ENCODE data around the gene RUVBL1.

Gene RUVBL1

DNA sequence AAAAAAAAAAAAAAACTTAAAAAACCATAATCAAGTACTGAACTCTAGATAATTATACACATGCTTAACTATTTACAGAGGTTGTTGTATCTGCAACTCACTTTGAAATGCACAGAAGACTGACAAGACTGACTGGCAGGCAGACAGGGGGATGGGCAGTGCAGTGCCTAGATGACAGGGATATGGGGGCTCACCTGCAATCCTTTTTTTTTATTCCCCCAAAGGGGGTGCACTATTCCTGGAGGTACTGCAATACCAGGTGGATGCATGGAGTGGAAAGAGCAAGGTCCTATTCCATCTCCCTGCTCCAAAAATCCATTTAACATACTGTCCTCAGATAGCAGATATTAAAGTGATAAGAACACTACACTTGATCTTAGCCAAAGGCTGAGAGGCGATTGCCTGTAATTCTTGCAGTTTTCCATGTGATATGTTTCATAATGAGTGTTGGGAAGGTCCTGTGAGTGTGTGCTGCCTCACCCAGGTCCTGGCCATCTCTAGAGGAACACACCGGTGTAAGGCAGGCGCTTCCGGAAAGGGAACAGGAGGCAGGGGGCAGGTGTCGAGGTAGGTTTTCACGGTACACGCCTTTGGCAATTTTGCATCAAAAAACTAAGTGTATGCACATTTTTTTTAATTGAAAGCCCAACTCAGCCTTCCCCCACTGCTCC, 48.6 kb downstream of the RUVBL1 start:
- no peaks in the 10 kb centered on the region for H3K9me3 ChIP-seq
- no peak overlapping the region for H3K27ac ChIP-seq
- TF ChIP-seq, protein P1, sequence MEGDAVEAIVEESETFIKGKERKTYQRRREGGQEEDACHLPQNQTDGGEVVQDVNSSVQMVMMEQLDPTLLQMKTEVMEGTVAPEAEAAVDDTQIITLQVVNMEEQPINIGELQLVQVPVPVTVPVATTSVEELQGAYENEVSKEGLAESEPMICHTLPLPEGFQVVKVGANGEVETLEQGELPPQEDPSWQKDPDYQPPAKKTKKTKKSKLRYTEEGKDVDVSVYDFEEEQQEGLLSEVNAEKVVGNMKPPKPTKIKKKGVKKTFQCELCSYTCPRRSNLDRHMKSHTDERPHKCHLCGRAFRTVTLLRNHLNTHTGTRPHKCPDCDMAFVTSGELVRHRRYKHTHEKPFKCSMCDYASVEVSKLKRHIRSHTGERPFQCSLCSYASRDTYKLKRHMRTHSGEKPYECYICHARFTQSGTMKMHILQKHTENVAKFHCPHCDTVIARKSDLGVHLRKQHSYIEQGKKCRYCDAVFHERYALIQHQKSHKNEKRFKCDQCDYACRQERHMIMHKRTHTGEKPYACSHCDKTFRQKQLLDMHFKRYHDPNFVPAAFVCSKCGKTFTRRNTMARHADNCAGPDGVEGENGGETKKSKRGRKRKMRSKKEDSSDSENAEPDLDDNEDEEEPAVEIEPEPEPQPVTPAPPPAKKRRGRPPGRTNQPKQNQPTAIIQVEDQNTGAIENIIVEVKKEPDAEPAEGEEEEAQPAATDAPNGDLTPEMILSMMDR (IDR thresholded peaks at IDR 0.05): no peak
- H3K4me3 ChIP-seq (ENCODE audit: low read depth in 1 of 2, low read length in 1 of 2): peak overlapping the region; percentile 69 to 78
- H3K4me1 ChIP-seq (ENCODE audit: control insufficient read depth in 1 of 2, insufficient read depth in 1 of 2, low read depth in 1 of 2, low read length in 1 of 2): peaks cover 33 to 36% of the 10 kb centered on the region in 2 experiments
- peaks cover 33% of the 10 kb centered on the region for H3K36me3 ChIP-seq
- peaks cover 10% of the 10 kb centered on the region for H3K27me3 ChIP-seq

DNA sequence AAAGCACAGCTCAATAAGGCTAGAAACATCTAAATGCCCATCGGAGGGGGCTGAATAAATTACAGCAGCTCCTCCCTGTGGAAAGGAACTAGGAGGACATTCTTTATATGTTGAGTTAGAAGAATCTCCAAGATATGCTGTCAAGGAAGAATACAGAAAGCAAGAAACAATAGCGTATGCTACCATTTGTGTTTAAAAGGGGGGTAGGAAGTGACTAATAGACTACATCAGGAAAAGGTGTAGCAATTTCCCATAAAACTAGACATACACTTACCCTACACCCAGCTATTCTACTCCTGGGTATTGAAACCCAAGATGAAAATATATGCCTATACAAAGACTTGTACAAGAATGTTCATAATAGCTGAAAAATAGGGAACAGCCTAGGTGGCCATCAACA, 49.8 kb downstream of the RUVBL1 start:
- H3K36me3 ChIP-seq: peaks cover 45% of the 10 kb centered on the region
- H3K4me3 ChIP-seq (ENCODE audit: low read depth in 1 of 2, low read length in 1 of 2): no peak overlapping the region
- peak overlapping the region; percentile 34 for H3K27ac ChIP-seq
- TF ChIP-seq, protein P1 (IDR thresholded peaks at IDR 0.05): no peak
- peaks cover 33 to 36% of the 10 kb centered on the region in 2 experiments for H3K4me1 ChIP-seq (ENCODE audit: control insufficient read depth in 1 of 2, insufficient read depth in 1 of 2, low read depth in 1 of 2, low read length in 1 of 2)
- H3K27me3 ChIP-seq: peaks cover 10% of the 10 kb centered on the region
- no peaks in the 10 kb centered on the region for H3K9me3 ChIP-seq

DNA sequence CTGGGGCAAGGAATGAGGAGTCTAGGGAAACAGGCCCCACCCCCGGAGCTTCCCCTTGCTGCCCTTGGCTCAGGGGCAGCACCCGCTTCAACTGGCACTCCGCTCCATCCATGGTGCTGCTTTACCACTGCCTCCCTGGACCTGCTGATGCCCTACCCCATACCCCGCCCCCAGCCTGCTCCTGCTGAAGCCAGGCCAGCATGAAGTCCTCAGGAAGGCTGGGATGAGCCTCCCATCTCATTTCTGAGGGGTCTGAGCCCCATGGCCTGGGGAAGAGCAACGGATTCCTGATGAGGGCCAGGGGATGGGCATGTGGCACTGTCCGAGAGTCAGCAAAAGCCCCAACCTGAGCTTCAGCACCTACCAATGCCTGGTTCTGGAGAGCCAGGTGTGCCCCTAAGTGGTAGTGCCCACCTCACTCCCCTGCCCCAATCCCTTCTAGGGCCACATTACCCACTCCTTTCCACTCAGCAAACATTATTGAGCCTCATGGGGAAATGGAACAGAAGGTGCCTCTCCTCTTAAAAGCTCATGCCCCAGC, 50.4 kb downstream of the RUVBL1 start:
- H3K4me1 ChIP-seq (ENCODE audit: control insufficient read depth in 1 of 2, insufficient read depth in 1 of 2, low read depth in 1 of 2, low read length in 1 of 2): peaks cover 33 to 36% of the 10 kb centered on the region in 2 experiments
- TF ChIP-seq, protein P1 (IDR thresholded peaks at IDR 0.05): no peak
- peak overlapping the region; percentile 34 for H3K27ac ChIP-seq

DNA sequence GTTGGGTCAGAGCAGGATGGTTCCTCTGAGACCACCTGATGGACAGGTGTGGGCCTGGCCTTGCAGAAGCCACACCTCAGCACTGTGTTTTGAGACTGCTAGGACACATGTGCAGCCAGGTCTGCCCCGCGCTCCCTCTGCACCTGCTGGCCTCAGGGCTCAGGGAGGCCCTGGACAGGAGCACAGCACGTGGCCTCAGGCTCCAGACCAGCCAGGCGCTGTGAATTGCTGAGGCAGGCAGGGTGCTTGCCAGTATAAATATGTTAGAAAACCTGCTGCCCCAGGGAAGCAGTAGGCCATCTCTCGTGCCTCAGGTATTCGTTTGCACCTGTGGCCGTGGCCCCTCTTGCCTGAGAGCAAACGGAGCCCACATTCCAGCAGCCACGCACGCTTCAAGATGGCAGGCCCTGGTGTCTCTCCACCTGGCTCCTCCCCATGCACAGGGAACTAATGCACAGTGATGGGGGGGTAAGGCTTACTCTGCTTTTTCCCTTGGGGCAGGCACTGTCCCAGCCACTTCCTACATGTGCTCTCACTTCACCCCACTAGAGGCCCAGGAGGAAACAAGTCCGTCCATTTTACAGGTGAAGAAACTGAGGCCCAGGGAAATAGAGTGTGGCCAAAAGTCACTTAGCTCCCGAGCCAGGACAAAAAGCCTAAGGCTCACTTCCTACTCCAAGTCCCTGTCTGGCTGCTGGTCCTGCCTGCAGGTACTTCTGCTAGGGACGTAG, 51.0 kb downstream of the RUVBL1 start:
- TF ChIP-seq, protein P1 (IDR thresholded peaks at IDR 0.05): no peak
- Histone ChIP-seq H3K4me3 (ENCODE audit: low read depth in 1 of 2, low read length in 1 of 2) (no peak overlapping the region), H3K27ac (no peak overlapping the region), H3K36me3 (peaks cover 57% of the 10 kb centered on the region), H3K9me3 (no peaks in the 10 kb centered on the region), H3K4me1 (ENCODE audit: control insufficient read depth in 1 of 2, insufficient read depth in 1 of 2, low read depth in 1 of 2, low read length in 1 of 2) (peaks cover 33 to 36% of the 10 kb centered on the region in 2 experiments), H3K27me3 (peaks cover 10% of the 10 kb centered on the region)

More for the DNA sequence above, 50.4 kb downstream of the RUVBL1 start:
- H3K4me3 ChIP-seq (ENCODE audit: low read depth in 1 of 2, low read length in 1 of 2): no peak overlapping the region
- peaks cover 10% of the 10 kb centered on the region for H3K27me3 ChIP-seq
- H3K9me3 ChIP-seq: no peaks in the 10 kb centered on the region
- H3K36me3 ChIP-seq: peaks cover 51% of the 10 kb centered on the region

DNA sequence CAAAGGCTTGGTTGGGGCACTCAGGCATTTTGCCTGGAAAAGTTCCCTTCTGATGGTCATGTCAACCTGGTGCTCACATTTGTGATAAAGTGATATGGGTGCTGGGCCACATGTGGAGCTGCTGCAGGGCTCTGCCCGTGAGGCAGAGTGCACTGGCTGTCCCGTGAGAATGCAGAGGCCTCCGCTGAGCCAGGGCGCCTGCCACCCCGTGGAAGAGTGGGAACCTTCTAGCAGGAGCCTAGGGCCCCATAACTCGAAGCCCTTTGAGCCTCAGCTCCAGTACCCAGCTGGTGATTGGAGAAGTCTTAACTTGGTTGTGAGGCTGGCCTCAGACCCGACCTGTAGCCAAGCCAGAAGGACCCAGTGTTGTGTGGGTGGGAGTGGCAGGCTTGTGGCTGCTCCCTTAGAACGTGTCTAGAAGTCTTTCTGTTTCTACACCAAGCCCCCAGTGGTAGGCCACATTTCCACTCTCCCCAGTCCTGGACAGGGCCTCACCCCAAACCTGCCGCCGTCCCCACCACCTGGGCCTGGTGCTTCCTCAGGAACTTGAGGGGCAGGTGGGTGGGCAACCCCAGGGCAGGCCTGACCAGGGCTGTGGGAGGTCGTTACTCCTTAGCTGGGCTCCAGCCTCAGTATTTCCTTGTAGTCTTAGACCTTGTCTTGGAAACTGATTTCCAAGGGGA, 51.7 kb downstream of the RUVBL1 start:
- TF ChIP-seq, protein P1 (IDR thresholded peaks at IDR 0.05): no peak
- H3K4me3 ChIP-seq (ENCODE audit: low read depth in 1 of 2, low read length in 1 of 2): no peak overlapping the region
- no peaks in the 10 kb centered on the region for H3K9me3 ChIP-seq
- no peak overlapping the region for H3K27ac ChIP-seq
- H3K36me3 ChIP-seq: peaks cover 64% of the 10 kb centered on the region
- H3K4me1 ChIP-seq (ENCODE audit: control insufficient read depth in 1 of 2, insufficient read depth in 1 of 2, low read depth in 1 of 2, low read length in 1 of 2): peaks cover 29 to 32% of the 10 kb centered on the region in 2 experiments
- peaks cover 10% of the 10 kb centered on the region for H3K27me3 ChIP-seq
